Effector memory CD8-positive, alpha-beta T cell (primary cell): Measurements from ENCODE around the gene UGT1A7.

Experiments
- ATAC-seq: fragments of 150-1000 bp; cut with Tn5 transposase; replicated peaks from 2 replicates; pipeline ENCODE4 v1.10.0; 2021; ENCODE audit warnings: mild to moderate bottlenecking, moderate library complexity
- DNase-seq, 3 experiments: peaks; one replicate each; pipeline ENCODE4 v3.0.0; 2021
- H3K27ac Mint-ChIP-seq, 2 donors: one replicate each; pipeline ENCODE4 v1.8.0; 2022; ENCODE audit warnings: mild to moderate bottlenecking in 2 of 2, mixed read lengths in 2 of 2, moderate library complexity in 2 of 2
- H3K27me3 Mint-ChIP-seq, 2 donors: one replicate each; pipeline ENCODE4 v1.8.0; 2022; ENCODE audit warnings: mixed read lengths in 2 of 2
- H3K36me3 Mint-ChIP-seq: one replicate; pipeline ENCODE4 v1.8.0; 2022; ENCODE audit warnings: mild to moderate bottlenecking, moderate library complexity, mixed read lengths; ENCODE audit not compliant: insufficient read depth
- H3K4me1 Mint-ChIP-seq, 2 donors: one replicate each; pipeline ENCODE4 v1.8.0; 2022; ENCODE audit warnings: low read depth in 2 of 2, mixed read lengths in 2 of 2
- H3K4me3 Mint-ChIP-seq, 2 donors: one replicate each; pipeline ENCODE4 v1.8.0; 2022; ENCODE audit warnings: mild to moderate bottlenecking in 2 of 2, mixed read lengths in 2 of 2, moderate library complexity in 2 of 2
- H3K9me3 Mint-ChIP-seq, 2 donors: one replicate each; pipeline ENCODE4 v1.8.0; 2022; ENCODE audit warnings: mixed read lengths in 2 of 2

The UGT1A7 gene

DNA sequence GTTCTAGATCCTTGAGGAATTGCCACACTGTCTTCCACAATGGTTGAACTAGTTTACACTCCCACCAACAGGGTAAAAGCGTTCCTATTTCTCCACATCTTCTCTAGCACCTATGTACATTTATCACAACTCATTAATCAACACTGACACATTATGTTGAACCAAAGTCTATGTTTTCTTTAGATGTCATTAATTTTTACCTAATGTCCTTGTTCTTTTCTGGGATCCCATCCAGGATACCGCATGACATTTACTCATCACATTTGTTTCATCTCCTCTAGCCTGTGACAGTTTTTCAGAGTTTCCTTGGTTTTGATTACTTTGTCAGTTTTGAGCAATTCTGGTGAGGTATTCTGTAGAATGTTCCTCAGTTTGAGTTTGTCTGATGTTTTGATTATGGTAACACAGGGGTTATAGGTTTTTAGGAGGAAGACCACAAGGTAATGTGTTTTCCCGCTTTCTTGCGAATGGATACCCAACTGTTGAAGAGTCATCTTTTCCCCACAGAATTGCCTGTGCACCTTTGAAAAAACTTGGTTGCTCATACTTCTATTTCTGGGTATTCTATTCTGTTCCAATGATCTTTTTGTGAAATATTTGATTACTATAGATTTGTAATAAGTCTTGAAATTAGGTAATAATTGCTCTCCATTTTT is 13.0 kb upstream of the UGT1A7 start:
- ATAC-seq, result no peak
- no peaks in the 10 kb centered on the region for H3K4me1 Mint-ChIP-seq
- H3K27me3 Mint-ChIP-seq, result peaks cover 56 to 59% of the 10 kb centered on the region in 2 donors
- H3K36me3 Mint-ChIP-seq, result no peaks in the 10 kb centered on the region
- H3K4me3 Mint-ChIP-seq, result no peak overlapping the region
- H3K27ac Mint-ChIP-seq, result no peak overlapping the region
- DNase-seq, result no peak
- H3K9me3 Mint-ChIP-seq, result peaks cover 0 to 2% of the 10 kb centered on the region in 2 donors

DNA sequence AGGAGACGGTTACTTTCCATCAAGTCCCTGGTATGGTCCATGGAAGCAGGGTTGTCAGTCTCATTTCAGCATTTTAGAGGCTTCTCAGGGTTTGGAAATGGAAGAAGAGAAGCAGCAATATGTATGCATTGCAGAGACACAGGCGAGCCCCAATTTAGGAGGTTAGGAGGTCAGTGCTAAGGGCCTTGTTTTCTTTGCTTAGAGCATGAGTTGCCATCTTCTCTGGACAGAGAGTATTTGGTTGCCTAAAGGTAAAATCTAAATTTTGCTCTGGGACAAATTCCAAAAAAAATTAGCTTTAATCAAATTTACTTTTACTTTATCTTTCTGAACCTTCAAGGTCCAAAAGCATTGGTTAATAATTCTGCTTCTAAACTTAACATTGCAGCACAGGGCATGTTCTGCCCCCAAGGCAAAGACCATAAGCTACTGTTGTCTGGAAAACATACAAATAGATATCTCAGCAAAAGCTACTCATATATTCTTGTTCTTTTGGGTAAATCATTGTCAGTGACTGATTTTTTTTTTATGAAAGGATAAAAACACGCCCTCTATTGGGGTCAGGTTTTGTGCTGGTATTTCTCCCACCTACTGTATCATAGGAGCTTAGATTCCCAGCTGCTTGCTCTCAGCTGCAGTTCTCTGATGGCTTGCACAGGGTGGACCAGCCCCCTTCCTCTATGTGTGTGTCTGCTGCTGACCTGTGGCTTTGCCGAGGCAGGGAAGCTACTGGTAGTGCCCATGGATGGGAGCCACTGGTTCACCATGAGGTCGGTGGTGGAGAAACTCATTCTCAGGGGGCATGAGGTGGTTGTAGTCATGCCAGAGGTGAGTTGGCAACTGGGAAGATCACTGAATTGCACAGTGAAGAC is 10.2 kb upstream of the UGT1A7 start, which contains the start of gene UGT1A9:
UGT1A9 (plus strand) TSS at position 609 of the 872 bp plus-strand sequence; CDS start at position 646, 37 bp downstream.
- Mint-ChIP-seq H3K9me3 (peaks cover 0 to 2% of the 10 kb centered on the region in 2 donors), H3K4me1 (no peaks in the 10 kb centered on the region), H3K27me3 (peaks cover 43 to 66% of the 10 kb centered on the region in 2 donors), H3K36me3 (no peaks in the 10 kb centered on the region), H3K27ac (no peak within 1 kb of the TSS), H3K4me3 (no peak within 1 kb of the TSS)
- ATAC-seq (no peak), DNase-seq (no peak)

DNA sequence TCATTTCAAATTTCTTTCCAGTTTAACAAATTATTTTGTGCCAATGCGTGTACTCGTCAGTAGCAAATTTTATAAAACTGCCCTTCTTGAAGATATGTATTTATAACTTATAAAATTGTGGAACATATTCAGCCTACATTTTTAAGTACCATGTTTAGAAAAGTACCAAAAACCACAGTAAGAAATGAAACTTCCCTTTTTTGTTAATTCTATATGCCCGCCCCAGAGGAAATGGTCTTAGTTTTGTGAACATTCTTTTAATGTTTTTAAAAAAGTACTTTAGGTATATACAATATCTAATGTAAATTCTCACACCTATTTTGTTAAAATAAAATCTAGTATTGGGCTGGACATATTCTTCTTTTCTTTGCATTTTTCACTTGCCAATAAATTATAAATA is 8.8 kb upstream of the UGT1A7 start:
- H3K4me3 Mint-ChIP-seq, result no peak overlapping the region

DNA sequence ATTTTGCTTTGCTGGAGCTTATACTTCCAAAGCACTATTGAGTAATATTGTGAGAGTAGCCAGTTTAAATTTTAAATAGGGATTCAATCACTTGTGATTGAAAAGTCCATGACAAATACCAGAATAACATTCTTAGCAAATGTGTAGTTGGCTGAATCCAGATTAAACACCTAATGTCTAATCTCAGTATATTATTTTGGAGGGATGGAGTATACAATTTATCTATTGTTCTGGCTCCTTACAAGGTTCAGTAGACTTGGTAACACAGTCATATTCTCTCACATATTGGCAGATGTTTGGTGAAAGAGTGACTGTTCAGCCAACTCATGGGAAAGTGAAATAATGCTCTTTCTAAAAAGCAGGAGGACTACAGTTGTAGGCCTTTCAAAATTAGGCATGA is 7.8 kb upstream of the UGT1A7 start:
- Mint-ChIP-seq H3K27me3 (peaks cover 57 to 70% of the 10 kb centered on the region in 2 donors), H3K4me1 (no peaks in the 10 kb centered on the region), H3K27ac (no peak overlapping the region), H3K36me3 (no peaks in the 10 kb centered on the region), H3K4me3 (no peak overlapping the region), H3K9me3 (no peaks in the 10 kb centered on the region)
- ATAC-seq, result no peak
- no peak for DNase-seq

More for the DNA sequence above, 8.8 kb upstream of the UGT1A7 start:
- no peak for DNase-seq
- no peak overlapping the region for H3K27ac Mint-ChIP-seq
- H3K4me1 Mint-ChIP-seq, result no peaks in the 10 kb centered on the region
- peaks cover 54 to 73% of the 10 kb centered on the region in 2 donors for H3K27me3 Mint-ChIP-seq
- no peaks in the 10 kb centered on the region for H3K36me3 Mint-ChIP-seq
- ATAC-seq, result no peak
- peaks cover 0 to 2% of the 10 kb centered on the region in 2 donors for H3K9me3 Mint-ChIP-seq

DNA sequence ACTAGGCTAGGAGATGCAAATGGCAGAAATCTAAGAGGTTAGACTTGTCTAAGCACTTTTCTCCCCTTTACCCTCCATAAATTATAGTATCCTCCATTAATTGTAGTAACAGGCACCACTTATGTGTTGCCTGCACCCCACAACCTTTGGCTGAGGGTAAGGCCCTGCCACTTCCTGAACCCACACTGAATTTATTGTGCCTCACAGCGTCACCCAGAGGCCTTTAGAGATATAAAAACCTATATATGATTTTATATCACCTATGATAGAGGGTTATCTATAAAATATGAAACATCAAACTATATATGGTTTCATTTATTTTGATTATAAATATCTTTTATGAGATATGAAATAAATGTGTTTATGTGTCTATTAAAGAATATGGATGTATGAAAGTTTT is 7.4 kb upstream of the UGT1A7 start:
- DNase-seq (no peak), ATAC-seq (no peak)
- no peaks in the 10 kb centered on the region for H3K36me3 Mint-ChIP-seq
- no peaks in the 10 kb centered on the region for H3K4me1 Mint-ChIP-seq
- H3K9me3 Mint-ChIP-seq, result no peaks in the 10 kb centered on the region
- H3K4me3 Mint-ChIP-seq, result no peak overlapping the region
- H3K27ac Mint-ChIP-seq, result no peak overlapping the region
- peaks cover 61 to 71% of the 10 kb centered on the region in 2 donors for H3K27me3 Mint-ChIP-seq

DNA sequence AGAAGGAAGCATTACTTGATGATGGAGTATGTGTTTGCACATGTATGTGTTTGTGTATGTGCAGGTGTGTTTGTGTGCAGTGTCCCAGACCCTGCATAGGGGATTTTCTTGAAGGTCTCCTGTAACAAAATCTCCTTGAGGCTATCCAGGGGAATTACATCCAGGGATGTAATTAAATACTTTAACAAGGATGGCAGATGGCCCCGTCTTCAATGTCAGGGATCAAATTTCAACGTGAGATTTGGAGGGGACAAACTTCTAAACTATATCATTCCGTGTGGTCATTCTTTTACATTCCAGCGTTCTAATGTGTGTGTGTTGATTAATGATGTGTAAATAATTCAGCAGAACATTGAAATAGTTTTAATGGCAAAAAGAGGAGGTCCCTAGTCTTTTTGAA is 6.7 kb upstream of the UGT1A7 start:
- no peak overlapping the region for H3K27ac Mint-ChIP-seq
- no peaks in the 10 kb centered on the region for H3K36me3 Mint-ChIP-seq
- peaks cover 64 to 72% of the 10 kb centered on the region in 2 donors for H3K27me3 Mint-ChIP-seq
- H3K4me3 Mint-ChIP-seq, result no peak overlapping the region
- no peak for DNase-seq
- no peaks in the 10 kb centered on the region for H3K9me3 Mint-ChIP-seq
- no peak for ATAC-seq
- no peaks in the 10 kb centered on the region for H3K4me1 Mint-ChIP-seq

DNA sequence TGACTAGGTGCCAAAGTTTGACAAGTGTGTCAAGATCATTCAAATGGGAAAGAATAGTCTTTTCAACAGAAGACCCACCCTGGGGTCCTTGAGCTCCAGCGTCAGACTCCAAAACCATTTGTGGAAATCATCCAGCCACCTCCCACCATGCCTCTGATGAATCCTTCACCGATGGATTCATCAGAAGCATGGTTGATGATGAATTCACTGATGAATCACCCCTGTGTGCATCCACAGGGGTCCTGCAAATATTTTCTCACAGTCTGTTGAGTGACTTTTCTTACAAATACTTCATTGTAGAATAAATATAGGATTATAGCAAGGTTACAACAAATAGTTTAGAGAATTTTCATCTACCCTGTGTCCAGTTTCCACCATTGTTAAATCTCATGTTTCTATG is 5.7 kb upstream of the UGT1A7 start:
- Mint-ChIP-seq H3K9me3 (no peaks in the 10 kb centered on the region), H3K36me3 (no peaks in the 10 kb centered on the region), H3K27me3 (peaks cover 55 to 68% of the 10 kb centered on the region in 2 donors), H3K4me1 (no peaks in the 10 kb centered on the region), H3K27ac (no peak overlapping the region), H3K4me3 (no peak overlapping the region)
- no peak for ATAC-seq
- no peak for DNase-seq

DNA sequence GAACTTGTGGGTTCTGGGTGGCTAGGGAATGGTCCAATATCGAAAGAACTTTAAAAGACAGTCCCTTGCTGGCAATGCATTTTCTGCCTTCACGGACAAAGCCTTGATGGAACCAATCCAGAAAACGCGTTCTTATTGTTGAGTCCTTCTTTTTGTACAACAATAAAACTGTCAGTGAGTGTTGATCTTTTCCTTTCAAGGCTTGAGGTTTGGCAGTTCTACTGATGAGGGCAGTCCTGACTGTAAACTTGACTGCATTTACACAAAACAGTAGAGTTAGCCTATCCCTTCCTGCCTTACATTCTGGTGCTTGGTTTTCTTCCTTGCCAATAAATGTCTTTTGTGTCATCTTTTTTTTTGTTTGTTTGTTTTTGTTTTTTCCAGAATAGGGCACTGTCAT is 2.5 kb upstream of the UGT1A7 start:
- DNase-seq, result no peak
- Mint-ChIP-seq H3K27ac (no peak overlapping the region), H3K4me3 (no peak overlapping the region), H3K4me1 (no peaks in the 10 kb centered on the region), H3K27me3 (peaks cover 44 to 54% of the 10 kb centered on the region in 2 donors), H3K36me3 (no peaks in the 10 kb centered on the region), H3K9me3 (no peaks in the 10 kb centered on the region)
- no peak for ATAC-seq

DNA sequence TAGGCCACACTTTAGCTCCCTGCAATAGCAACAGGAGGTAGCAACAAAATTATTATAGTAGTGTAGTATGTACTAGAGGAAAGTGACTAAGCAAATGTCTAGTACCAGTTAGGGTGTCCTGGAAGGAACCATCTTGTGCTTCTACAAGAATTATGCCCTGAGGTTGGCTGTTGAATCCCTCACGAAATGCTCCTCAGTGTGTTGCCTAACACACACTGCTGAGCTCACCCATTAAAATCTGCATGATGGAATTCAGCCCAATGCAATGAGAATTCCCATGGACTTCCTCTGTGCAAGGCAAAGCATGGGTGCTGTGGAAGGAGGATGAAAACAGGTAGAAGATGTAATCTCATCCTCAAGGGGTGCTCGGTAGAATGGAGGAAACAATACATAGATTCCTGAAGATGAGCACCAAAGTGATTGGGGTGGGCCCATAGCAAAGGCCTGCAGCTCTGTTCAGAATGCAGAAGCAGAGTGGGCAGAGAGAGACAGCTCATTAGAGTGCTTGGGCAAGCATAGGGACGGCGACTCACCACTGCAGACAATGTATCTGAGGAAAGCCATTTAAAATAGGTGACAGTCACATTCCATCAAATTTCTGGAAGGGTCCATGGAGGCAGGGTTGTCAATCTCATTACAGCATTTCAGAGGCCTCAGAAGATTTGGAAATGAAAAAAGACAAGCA is 1.2 kb upstream of the UGT1A7 start:
- H3K36me3 Mint-ChIP-seq, result no peaks in the 10 kb centered on the region
- ATAC-seq, result no peak
- no peak overlapping the region for H3K4me3 Mint-ChIP-seq
- no peaks in the 10 kb centered on the region for H3K9me3 Mint-ChIP-seq
- no peak for DNase-seq
- H3K27ac Mint-ChIP-seq, result no peak overlapping the region
- H3K4me1 Mint-ChIP-seq, result no peaks in the 10 kb centered on the region
- peaks cover 44 to 45% of the 10 kb centered on the region in 2 donors for H3K27me3 Mint-ChIP-seq

DNA sequence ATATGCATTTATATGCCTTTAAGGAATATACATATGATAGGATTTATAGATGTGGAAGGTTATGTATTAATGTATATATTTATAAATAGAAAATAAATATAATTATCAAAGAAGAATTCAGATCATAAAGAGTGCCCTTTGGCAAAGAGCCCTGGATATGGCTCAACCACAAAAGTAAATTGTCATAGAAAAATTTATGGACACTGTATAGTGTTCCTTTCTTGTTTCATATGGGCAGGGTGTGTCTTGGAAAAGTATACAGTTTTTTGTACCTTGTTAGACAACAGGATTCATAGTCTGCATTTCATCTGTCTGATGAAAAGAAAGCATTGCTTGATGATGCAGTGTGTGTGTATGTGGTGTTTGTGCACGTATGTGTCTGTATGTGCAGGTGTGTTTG is 2.9 kb downstream of the UGT1A7 start:
- DNase-seq, result no peak
- Mint-ChIP-seq H3K4me1 (no peaks in the 10 kb centered on the region), H3K9me3 (no peaks in the 10 kb centered on the region), H3K27ac (no peak overlapping the region), H3K27me3 (peaks cover 30 to 42% of the 10 kb centered on the region in 2 donors), H3K36me3 (no peaks in the 10 kb centered on the region), H3K4me3 (no peak overlapping the region)
- ATAC-seq, result no peak

DNA sequence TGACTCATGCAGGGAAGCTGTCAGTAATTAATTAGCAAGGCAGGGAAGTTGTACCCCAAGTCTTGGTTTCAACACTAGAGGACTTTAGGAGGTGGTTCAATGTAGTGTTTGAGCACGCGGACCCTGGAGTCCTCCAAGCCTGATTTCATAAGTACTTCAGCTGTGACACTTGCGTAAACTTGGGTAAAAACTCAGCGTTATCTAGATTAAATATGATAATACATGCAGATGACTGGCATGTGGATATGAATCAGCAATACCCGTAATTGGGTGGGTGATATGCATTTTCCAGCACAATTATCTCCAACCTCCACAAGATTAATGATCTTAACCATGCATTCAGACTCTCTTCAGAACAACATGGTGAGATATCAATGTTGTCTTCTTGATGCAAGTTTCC is 5.2 kb downstream of the UGT1A7 start:
- Mint-ChIP-seq H3K4me3 (no peak overlapping the region), H3K4me1 (no peaks in the 10 kb centered on the region), H3K27me3 (peaks cover 33 to 52% of the 10 kb centered on the region in 2 donors), H3K27ac (no peak overlapping the region), H3K36me3 (no peaks in the 10 kb centered on the region), H3K9me3 (no peaks in the 10 kb centered on the region)
- DNase-seq, result no peak
- ATAC-seq, result no peak

DNA sequence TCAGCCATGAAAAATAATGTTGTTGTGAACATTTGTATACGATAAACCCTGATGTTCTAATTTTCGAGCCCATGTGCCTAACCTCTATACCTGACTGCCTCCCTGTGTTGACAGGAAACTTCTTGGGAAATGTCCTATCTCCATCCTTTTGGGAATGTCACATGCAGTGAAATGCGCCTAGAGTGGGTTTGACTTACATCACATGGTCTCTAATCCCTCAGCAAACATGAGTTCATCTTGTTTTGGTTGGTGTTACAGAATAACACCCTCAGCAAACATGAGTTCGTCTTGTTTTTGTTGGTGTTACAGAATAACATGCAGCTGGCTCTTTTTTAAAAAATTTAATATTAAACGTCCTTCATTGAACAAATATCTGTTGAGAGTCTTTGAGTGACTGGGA is 6.6 kb downstream of the UGT1A7 start:
- H3K27ac Mint-ChIP-seq, result no peak overlapping the region
- ATAC-seq (no peak), DNase-seq (no peak)
- H3K9me3 Mint-ChIP-seq, result no peaks in the 10 kb centered on the region
- H3K4me1 Mint-ChIP-seq, result no peaks in the 10 kb centered on the region
- peaks cover 43 to 62% of the 10 kb centered on the region in 2 donors for H3K27me3 Mint-ChIP-seq
- H3K4me3 Mint-ChIP-seq, result no peak overlapping the region
- H3K36me3 Mint-ChIP-seq, result no peaks in the 10 kb centered on the region

DNA sequence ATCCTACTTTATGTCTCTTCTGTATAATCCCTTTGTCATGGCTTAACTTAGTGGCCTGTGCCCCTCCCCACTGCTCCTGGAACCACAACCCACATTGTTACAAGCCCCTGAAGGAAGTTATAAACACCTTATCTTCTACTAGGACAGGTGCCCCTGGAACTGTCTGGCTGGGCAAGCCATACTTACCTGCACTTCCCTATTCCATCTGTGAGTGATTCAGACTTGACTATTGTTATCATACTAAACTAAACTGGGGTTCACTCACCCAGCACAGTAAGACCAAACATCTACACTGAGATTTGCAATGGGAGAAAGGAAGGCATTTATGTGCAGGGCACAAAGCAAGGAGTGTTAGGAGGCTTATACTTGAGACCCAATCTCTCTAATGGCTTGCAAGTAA is 7.3 kb downstream of the UGT1A7 start:
- no peak for ATAC-seq
- H3K4me1 Mint-ChIP-seq, result no peaks in the 10 kb centered on the region
- no peak overlapping the region for H3K4me3 Mint-ChIP-seq
- no peak overlapping the region for H3K27ac Mint-ChIP-seq
- H3K27me3 Mint-ChIP-seq, result peaks cover 43 to 69% of the 10 kb centered on the region in 2 donors
- no peak for DNase-seq
- no peaks in the 10 kb centered on the region for H3K9me3 Mint-ChIP-seq
- H3K36me3 Mint-ChIP-seq, result no peaks in the 10 kb centered on the region
